Raji (cell line): ENCODE measurements around the gene CD2BP2.

ENCODE experiments used
- POLR2A ChIP-seq: IDR thresholded peaks from 2 replicates; pipeline ENCODE4 v1.6.1; 2011; ENCODE audit warnings: low read depth, low read length, control low read depth; ENCODE audit not compliant: insufficient read depth

Gene CD2BP2

GRCh38 chr16:30370456-30371247 is 15.5 kb upstream of the CD2BP2 start, which contains the start of gene TBC1D10B:
TSS of gene TBC1D10B (minus strand) at chr16:30370494. CDS start at chr16:30370183, 311 bp downstream.
- TF ChIP-seq POLR2A, result no peak

GRCh38 chr16:30369938-30370455 is 14.9 kb upstream of the CD2BP2 start:
- TF ChIP-seq POLR2A, result peak; percentile 45

GRCh38 chr16:30369091-30369937 is 14.2 kb upstream of the CD2BP2 start:
- TF ChIP-seq POLR2A, result no peak

- no peak for TF ChIP-seq POLR2A
Measured at GRCh38 chr16:30368792-30369090, 13.6 kb upstream of the CD2BP2 start.

- no peak for TF ChIP-seq POLR2A
Measured at GRCh38 chr16:30368122-30368791, 13.1 kb upstream of the CD2BP2 start.

- TF ChIP-seq POLR2A, result no peak
Measured at GRCh38 chr16:30367349-30368009, 12.4 kb upstream of the CD2BP2 start.

GRCh38 chr16:30366511-30366910 is 11.4 kb upstream of the CD2BP2 start:
- no peak for TF ChIP-seq POLR2A

DNA sequence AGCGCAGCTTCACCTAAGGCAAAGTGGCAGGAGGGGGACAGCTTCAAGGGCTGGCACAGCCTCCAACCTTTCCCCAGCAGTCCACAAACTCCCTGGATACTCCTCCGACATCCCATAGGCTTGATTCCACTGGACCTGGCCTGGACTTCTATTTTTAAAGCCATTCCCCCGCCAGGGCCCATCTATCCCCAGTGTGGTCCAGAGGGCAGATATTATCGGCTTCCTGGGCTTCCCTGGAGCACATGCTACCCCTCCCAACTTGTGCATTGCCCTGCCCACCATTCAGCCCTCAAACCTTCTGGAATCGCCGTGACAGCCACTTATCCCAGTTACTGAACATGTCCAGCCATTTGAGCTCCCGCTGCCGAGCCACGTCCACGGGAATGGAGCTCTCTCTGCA is 10.1 kb upstream of the CD2BP2 start:
- no peak for TF ChIP-seq POLR2A

- TF ChIP-seq POLR2A, result no peak
Measured at GRCh38 chr16:30361180-30361579, 6.1 kb upstream of the CD2BP2 start.

DNA sequence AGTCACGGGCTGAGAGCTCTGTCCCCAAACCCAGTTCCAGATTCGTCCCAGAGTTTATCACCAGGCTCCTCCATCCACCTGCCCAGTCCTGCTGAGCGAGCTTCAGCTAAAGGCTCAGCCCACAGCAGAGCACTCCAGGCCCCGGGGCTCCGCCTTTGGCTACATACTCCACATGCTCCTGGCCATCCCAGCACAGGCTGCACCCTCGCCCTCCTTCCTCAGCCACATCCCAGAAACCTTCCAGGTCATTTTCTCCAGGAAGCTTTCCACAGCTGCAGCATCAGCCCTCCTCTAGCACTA is 4.7 kb upstream of the CD2BP2 start:
- TF ChIP-seq POLR2A, result no peak

DNA sequence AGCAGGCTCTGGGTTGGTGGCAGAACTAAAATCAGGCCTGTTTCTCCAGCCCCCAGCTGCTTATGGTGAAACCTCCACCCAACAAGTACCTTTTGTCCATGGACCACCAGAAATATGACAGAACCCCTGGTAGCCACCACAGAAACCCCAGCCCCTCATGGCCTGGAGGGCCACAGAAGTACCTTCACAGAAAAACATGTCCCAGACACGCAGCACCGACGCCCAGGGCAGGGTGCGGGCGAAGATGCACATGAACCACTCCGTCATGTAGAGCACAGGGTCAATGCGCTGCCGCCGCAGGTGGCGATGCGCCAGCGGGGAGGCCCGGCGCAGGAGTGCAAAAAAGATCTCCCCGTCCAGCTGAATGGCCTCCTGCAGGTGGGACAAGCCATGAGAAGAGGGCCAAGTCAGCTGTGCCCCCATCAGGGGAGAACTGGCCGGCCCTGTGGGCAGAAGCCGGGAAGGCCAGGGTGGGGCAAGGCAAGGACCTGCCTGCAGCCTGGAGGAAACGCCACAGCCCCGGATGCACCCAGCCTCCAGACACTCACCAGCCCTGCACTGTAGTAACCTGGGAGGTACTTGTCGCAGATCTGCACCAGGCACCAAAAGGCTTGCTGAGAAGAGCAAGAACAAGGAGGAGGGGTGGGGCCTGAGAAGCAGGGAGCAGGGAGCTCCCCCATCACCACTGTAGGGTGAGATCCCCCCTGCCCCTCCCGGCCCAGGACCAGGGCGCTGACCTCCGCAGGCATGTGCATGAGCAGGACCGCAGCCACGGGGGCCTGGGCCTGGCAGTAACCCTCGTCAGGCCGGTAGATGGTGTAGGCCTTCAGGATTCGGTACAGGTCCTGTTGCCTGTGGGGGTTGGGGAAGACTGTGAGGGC is 4.1 kb upstream of the CD2BP2 start:
- TF ChIP-seq POLR2A, result no peak

DNA sequence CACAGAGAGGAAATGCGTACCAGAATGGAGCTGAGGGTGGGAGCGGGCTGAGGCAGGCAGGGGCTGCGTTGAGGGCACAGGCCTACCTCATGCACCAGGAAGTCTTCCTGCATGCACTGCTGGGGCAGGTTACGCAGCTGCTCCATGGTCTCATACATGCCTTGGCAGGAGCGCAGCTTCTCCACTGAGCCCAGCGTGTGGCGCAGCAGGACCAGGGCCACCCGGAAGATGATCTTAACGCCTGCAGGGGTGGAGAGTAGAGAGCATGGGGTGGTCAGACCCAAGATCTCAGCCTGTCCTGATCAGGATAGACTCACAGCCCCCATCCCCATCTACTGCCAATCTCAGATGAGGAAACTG is 3.4 kb upstream of the CD2BP2 start:
- TF ChIP-seq POLR2A, result no peak

GRCh38 chr16:30357715-30358576 is 2.8 kb upstream of the CD2BP2 start:
- TF ChIP-seq POLR2A, result no peak

DNA sequence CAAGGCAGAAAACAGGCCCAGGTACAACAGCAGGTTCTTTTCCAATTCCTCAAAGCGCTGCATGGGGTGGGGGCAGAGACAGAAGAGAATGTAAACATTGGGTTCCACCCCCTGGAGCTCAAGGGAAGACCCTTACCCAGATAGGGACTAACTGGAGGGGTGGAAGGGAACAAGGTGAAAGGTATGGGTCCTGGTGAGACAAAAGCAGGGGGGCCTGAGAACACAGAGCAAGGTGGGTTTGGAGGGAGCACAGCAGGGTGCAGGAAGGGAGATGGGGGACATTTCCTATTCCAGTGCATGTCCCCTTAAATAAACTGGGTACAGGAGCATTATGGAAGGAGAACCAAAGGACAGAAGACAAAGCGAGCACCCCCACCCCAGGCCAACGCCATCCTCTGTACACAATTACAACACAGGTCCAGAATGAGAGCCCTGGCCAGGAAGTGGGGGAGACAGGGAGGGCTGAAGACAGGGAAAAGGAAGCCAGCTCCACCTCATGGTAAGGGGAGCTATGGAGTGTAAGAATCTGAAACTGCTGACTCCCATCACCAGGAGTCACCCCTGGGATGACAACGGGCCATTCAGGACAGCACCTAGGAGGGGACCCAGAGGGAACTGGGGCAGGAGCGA is 2.1 kb upstream of the CD2BP2 start:
- no peak for TF ChIP-seq POLR2A
